Islet precursor cell (in vitro differentiated cells): ENCODE results near the gene DAB1.

Experiments
- DNase-seq: peaks from one replicate; pipeline ENCODE4 v3.0.0-alpha.2; 2018

DAB1 gene

GRCh38 chr1:57410508-57410907 lies 13.4 kb downstream of the DAB1 start:
- DNase-seq: no peak

DNA sequence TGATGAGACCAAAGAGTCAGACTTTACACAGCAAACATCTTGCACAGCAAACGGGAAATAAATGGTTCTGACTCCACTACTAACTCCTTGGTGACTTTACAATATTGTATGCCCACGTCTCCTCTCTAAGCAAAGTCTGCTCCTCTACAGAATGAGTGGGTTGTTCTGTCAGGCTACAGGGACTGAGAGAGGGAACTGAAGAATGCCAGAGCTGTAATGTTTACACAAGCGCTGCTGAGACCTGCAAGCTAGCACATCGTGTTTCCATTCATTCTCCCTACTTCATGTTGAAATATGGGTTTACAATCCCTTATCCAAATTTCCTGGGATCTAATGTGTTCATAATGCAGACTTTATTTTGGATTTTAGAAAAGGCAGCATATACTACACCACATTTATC lies 15.9 kb downstream of the DAB1 start:
- no peak for DNase-seq

- DNase-seq: no peak
Observed at GRCh38 chr1:57406428-57406970, 17.4 kb downstream of the DAB1 start.

GRCh38 chr1:57404884-57405283 lies 19.0 kb downstream of the DAB1 start:
- DNase-seq: no peak

DNA sequence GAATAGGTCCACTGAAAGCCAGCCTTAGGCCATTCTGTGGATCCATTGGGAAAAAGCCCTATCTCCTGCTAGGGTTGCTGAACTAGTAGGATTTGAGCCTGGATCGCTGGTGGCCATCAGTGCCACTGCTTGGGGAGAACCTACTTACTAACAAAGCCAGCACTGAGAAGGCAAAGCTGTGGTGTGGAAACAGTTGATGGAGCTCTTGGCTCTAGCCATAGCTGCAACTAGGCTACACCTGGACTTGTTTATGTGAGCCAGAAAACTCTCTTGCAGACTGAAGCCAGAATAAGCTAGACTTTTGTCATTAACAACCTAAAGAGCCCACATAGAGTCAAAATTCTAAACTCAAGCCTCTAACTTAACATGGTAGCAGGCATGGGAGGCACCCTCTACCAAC lies 20.7 kb downstream of the DAB1 start:
- no peak for DNase-seq

DNA sequence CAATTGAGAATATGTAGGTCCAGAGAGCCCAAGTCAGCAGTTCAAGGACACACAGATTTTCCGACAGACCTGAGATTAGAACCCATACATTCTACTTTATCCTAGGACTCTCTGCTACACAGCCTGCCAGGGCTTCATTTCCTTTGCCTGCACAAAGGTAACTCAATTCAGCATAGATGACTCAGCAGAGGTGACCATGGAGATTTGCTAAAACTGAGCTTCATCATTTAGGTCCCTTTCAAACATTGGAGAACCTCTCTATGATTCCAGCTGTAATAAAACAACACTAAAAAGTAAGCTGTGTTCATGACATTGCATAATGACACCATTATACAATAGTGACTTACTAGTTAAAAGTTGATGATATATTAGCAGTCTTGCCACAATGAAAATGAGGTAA lies 22.2 kb downstream of the DAB1 start:
- DNase-seq: no peak

DNA sequence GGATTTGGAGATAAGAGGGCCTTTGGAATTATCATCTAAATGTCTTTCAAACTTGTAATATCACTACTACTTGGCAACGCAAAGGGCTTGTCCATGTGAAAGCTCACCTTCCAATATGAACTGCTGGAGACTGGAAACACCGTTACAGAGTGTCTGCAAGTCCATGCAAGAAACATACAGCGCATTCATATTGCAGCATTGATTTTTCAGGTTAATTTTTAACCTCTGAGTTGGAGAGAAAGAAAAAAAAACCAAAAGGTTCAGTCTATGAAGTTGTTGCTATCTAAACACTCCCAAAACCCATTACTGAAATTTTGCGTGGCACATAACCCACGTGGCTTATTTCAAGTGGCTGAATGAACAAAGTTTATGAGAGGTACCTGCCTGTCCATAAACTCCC lies 23.8 kb downstream of the DAB1 start:
- no peak for DNase-seq

DNA sequence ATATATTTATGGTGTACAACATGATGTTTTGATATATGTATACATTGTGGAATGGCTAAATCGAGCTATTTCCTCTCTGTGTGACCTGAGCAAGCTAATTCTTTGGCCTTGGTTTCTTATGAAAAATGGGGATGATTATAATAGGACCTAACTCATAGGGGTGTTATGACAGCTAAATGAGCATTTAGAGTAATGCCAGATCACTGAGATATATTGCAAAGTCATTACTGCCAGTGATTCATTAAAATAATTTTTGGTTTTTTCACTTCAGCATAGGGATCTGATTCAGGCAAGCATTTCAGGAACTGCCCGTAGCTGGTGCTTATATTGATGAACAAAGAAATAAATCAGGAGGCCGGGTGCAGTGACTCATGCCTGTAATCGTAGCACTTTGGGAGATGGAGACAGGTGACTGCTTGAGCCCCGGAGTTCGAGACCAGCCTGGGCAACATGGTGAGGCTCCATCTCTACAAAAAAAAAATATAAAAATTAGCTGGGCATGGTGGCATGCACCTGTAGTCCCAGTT lies 30.7 kb downstream of the DAB1 start:
- DNase-seq: no peak

DNA sequence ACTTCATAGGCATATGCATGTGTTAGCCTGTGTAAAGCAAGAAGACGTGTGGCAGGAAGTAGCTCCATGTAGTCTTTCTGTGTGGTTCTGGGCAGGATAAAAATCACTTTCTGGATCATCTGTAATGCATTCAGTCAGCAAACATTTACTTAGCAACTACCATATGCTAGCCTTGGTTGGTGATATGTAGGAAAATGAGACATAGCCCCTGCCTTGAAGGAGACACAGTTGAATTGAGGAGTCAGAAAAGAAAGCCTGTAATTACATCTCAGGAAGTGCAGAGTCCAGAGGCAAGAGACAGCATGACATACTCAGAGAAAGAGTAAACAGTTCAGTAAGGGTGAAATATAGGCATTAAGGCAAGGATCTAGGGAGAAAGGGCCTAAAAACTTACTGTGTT lies 38.5 kb downstream of the DAB1 start:
- no peak for DNase-seq

DNA sequence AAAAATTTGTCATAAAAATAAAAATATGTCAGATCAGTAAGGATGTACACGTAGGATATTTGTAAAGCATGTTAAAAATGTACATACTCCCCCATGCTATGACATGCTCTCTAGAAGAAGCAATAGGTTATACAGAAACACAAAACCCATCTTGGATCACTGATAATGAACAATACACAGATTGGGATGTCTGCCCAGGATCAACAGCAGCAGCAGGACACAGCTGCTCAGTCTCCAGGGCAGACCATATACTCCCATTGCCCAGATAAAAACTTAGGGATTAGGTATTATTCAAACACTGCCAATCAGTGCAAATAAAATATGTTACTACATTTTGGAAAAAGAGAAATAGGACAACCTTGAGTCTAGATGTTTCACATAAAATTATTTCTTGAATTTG lies 39.0 kb downstream of the DAB1 start:
- no peak for DNase-seq

DNA sequence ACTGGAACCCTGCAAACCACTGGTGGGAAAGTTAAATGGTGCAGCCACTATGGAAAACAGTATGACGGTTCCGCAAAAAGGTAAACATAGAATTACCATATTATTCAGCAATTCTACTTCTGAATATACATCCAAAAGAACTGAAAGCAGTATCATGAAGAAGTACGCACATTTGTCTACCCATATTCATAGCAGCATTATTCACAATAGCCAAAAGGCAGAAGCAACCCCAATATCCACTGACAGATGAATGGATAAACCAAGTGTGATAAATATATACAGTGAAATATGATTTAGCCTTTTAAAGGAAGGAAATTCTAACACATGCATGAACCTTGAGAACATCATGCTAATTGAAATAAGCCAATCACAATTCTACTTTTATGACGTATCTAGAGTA lies 39.6 kb downstream of the DAB1 start:
- no peak for DNase-seq

DNA sequence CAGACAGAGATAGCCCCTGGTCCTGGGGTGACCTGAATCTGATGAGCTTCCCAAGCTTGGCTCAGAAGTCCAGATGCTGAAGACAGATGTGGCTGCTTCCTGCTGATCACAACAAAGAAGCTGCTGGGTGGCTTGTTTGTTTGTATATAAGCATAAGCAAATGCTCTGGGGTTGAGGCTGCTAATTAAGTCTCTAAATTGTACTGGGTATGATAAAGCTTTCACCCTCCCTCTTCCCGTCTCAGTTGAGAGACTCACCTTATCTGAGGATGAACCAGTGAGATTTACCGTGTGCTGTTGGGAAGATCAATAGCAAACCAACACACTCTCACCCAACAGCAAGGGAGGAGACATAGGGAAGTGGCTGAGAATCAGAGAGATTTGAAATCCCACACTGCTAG lies 42.0 kb downstream of the DAB1 start:
- no peak for DNase-seq

- DNase-seq: no peak
Observed at GRCh38 chr1:57381426-57381825, 42.4 kb downstream of the DAB1 start.

DNA sequence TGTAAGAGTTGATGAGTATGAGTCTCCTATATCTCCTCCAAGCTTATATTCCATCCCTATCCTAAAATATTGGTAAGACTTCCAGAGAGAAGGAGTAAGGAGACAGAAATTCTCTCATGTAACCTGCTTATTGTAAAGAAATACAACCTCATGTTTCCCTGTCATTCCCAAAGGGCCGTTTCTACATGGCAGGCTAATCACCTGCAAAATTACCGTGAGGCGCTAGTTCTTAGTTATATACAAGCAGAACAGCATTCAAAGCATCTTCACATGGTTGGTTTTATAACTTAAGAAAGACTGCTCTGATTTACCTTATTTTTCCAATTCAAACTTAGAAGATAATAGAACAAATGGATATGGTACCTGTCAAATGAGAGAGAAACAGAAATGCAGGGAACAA lies 42.9 kb downstream of the DAB1 start:
- DNase-seq: no peak

DNA sequence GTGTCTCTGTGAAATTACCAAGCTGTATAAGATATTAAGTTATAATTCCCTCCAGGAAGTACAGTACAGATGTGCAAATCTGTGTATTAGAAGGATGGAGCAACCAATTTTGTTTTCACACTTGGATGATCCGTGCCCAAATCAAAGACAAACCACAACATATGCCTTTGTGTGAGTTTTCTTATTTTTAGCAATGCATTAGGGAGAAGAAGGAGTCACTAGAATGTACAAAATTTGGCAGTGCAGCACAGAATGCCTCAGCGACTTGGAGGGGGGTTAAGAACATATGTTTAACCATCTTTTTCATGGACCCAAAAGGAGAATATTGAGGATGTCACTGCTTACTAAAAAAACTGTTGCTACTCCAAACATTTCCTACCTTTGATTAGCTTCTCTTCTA lies 45.3 kb downstream of the DAB1 start:
- DNase-seq: no peak

- peak; percentile 56 for DNase-seq
Observed at GRCh38 chr1:57377339-57378139, 46.3 kb downstream of the DAB1 start.

DNA sequence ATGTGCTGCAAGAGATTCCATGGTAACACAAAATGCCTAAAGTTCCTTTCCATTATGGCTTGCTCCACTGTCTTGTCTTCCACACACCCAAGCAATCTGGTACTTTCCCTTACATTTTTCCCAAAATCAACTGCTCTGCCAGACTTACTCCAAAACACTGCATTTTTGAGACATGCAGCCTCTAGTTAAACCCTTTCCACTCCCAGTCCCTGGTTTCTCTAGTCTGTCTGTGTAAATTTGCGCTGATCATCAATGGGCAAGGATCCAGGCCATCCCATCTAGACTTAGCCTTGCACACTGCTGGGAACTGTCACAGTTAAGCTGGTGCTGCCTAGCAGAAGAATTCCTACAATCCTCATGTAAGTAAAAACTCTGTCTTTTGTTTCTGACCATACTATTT lies 47.8 kb downstream of the DAB1 start:
- DNase-seq: no peak

GRCh38 chr1:57369889-57370288 lies 54.0 kb downstream of the DAB1 start:
- DNase-seq: peak; percentile 53

DNA sequence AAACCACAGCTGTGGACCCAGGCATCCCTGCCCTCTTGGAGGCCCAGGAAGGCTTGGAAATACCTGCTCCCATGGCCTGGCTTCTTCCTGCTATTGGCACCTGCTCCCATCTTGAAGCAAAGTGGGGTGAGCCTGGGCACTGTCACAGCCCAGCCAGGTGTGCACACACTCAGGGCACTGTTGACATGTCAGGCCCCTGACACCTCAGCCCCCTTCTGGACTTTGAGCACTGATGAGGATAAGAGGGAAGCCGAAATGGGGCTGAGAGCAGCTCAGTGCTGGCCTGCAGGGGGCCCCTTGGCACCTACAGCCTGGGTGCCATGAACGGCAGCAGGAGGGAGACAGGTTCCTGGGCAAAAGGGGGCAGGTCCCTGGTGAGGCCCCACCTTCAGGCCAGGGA lies 55.9 kb downstream of the DAB1 start:
- no peak for DNase-seq

DNA sequence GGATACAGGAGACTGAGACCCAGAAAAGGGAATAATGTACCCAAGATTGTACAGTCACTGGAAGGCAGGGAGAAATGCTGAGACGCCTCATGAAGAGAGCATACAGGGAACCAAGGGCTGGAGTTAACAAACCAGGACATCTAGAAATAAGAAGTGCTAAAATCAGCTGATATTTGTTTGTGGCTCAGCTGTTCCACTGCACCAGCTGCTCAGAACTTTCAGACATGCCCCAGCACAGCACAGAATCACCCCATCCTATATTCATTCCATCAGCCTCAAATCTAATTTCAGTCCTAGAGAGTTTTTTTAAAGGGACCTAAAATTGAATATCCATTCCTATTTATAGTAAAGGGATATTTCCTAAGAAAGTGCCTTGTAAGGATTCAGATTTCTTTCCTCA lies 60.2 kb downstream of the DAB1 start:
- no peak for DNase-seq

- no peak for DNase-seq
Observed at GRCh38 chr1:57363165-57363564, 60.7 kb downstream of the DAB1 start.

DNA sequence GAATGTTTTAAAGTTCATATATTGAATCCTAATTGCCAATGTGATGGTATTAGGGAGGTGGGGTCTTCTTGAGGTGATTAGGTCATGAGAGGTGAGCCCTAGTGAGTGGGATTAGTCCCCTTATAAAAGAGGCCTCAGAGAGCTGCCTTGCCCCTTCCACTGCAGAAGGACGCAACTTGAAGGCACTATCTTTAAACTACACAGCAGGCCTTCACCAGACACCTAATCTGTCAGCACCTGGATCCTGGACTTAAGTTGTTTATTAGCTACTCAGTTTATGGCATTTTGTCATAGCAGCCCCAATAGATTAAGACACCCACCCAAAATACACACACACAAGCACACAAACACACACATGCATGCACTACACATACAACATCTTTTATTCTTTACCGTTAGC lies 61.4 kb downstream of the DAB1 start:
- no peak for DNase-seq

- DNase-seq: no peak
Observed at GRCh38 chr1:57361516-57361915, 62.3 kb downstream of the DAB1 start.

DNA sequence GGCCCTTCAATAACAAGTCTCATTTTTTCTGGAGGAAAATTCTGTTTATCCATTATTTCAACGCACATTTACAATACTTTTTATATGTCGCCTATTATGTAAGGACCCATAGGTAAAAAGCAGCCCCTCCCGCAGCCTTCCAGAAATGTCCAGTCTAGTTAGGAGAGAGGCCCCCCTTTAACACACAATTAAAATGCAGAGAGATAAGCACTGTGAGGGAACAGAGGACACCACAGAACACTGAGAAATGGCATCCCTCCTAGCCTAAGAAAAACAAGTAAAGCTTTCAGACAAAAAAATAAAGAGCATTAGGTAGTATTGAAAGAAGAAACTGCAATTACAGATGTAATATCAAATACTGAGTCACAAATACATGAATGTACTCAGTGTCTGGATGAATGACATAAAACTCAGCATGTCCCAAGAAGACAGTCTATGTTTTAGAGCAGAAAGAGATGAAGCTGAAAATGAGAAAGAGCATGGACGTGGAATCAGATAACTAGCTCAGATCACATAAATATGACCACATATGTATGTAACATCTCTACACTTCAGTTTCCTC lies 62.9 kb downstream of the DAB1 start:
- DNase-seq: no peak

GRCh38 chr1:57357462-57357861 lies 66.4 kb downstream of the DAB1 start:
- DNase-seq: no peak
